Esophagus squamous epithelium (tissue), 4 donors: ENCODE results near the gene SATB2.

Experiments used
- POLR2A ChIP-seq, 4 donors: fragments of 450-650 bp; IDR thresholded peaks; one replicate each; pipeline ENCODE4 v1.6.1; 2017; ENCODE audit warnings: antibody characterized with exemption in 4 of 4, mild to moderate bottlenecking in 4 of 4, moderate library complexity in 3 of 4
- TF ChIP-seq, protein P1 (sequence below), 6 experiments: fragments of 450-650 bp in 4 of 6; fragments of 200-600 bp in 2 of 6; sonication (generic) in 2 of 6; IDR thresholded peaks; one replicate each; pipeline ENCODE4 v1.5.1; 2016 to 2019; ENCODE audit warnings: antibody characterized with exemption in 6 of 6, mild to moderate bottlenecking in 4 of 6, moderate library complexity in 4 of 6

DNA sequence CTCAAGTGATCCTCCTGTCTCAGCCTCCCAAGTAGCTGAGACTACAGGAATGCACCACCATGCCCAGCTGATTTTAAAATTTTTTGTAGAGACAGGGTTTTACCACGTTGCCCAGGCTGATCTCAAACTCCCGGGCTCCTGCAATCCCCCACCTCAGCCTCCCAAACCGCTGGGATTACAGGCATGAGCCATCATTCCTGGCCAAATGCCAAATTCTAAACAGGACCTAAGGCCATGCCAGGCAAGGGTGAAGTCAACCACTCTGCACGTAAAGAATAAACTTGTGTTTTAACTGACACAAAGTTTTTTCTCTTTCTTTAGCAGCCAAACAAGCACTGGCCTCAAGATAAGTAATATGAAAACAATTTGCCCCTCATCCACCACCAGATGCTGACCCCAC, 37.4 kb upstream of the SATB2 start:
- TF ChIP-seq, protein P1, sequence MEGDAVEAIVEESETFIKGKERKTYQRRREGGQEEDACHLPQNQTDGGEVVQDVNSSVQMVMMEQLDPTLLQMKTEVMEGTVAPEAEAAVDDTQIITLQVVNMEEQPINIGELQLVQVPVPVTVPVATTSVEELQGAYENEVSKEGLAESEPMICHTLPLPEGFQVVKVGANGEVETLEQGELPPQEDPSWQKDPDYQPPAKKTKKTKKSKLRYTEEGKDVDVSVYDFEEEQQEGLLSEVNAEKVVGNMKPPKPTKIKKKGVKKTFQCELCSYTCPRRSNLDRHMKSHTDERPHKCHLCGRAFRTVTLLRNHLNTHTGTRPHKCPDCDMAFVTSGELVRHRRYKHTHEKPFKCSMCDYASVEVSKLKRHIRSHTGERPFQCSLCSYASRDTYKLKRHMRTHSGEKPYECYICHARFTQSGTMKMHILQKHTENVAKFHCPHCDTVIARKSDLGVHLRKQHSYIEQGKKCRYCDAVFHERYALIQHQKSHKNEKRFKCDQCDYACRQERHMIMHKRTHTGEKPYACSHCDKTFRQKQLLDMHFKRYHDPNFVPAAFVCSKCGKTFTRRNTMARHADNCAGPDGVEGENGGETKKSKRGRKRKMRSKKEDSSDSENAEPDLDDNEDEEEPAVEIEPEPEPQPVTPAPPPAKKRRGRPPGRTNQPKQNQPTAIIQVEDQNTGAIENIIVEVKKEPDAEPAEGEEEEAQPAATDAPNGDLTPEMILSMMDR (IDR thresholded peaks at IDR 0.05), result no peak
- TF ChIP-seq POLR2A (IDR thresholded peaks at IDR 0.05), result no peak
